WTC11 (cell line): ENCODE measurements around the gene TANC1. TPM values are rescaled to one million over a fixed set of nuclear protein-coding genes. Genes with fewer than 3 reads are reported as not detected.

Experiments used
- ATAC-seq: fragments of 200-7000 bp; cut with Tn5 transposase; 2 replicates; pipeline ENCODE4 v1.10.0; 2021; ENCODE audit warnings: mild to moderate bottlenecking, moderate library complexity
- CTCF ChIA-PET: fragments of 300-600 bp; sonication (Branson Sonifier 250); formaldehyde crosslinking; loops from one replicate; lab custom pipeline; 2021; ENCODE audit warnings: antibody characterized with exemption; lab: Charles Lee
- POLR2A ChIA-PET: fragments of 350-600 bp; sonication (Branson Sonifier 250); formaldehyde crosslinking; loops from one replicate; lab custom pipeline; 2021; ENCODE audit warnings: antibody characterized with exemption; lab: Charles Lee
- DNase-seq: peaks from one replicate; pipeline ENCODE4 v3.0.0; 2021; ENCODE audit warnings: low spot score
- H3K27ac Mint-ChIP-seq: 2 replicates; pipeline ENCODE4 v1.8.0; 2021; ENCODE audit warnings: mixed read lengths
- H3K27me3 Mint-ChIP-seq: 2 replicates; pipeline ENCODE4 v1.8.0; 2021; ENCODE audit warnings: low read depth, mild to moderate bottlenecking, moderate library complexity, mixed read lengths
- H3K36me3 Mint-ChIP-seq: 2 replicates; pipeline ENCODE4 v1.8.0; 2021; ENCODE audit warnings: mixed read lengths
- H3K4me1 Mint-ChIP-seq: 2 replicates; pipeline ENCODE4 v1.8.0; 2022; ENCODE audit warnings: mixed read lengths
- H3K4me3 Mint-ChIP-seq: 2 replicates; pipeline ENCODE4 v1.8.0; 2021; ENCODE audit warnings: mild to moderate bottlenecking, moderate library complexity, mixed read lengths
- H3K9me3 Mint-ChIP-seq: 2 replicates; pipeline ENCODE4 v1.8.0; 2021; ENCODE audit warnings: mixed read lengths
- CREM ChIP-seq: sonication (generic); formaldehyde crosslinking; IDR thresholded peaks from 2 replicates; pipeline ENCODE4 v1.8.1; 2022; ENCODE audit warnings: mild to moderate bottlenecking, missing genetic modification reagents, moderate library complexity
- E2F1 ChIP-seq: sonication (generic); formaldehyde crosslinking; IDR thresholded peaks from 2 replicates; pipeline ENCODE4 v1.8.0; 2022; ENCODE audit warnings: mild to moderate bottlenecking, missing genetic modification reagents
- FOXK1 ChIP-seq: sonication (generic); formaldehyde crosslinking; IDR thresholded peaks from 2 replicates; pipeline ENCODE4 v1.8.0; 2022; ENCODE audit warnings: mild to moderate bottlenecking, moderate library complexity, missing genetic modification reagents
- JAZF1 ChIP-seq: fragments of 250-450 bp; sonication (Bioruptor Pico); IDR thresholded peaks from 2 replicates; pipeline ENCODE4 v1.9.0; 2021; ENCODE audit warnings: moderate library complexity, mild to moderate bottlenecking, inconsistent platforms
- JUN ChIP-seq: sonication (generic); formaldehyde crosslinking; IDR thresholded peaks from 2 replicates; pipeline ENCODE4 v1.8.0; 2023; ENCODE audit warnings: mild to moderate bottlenecking, missing genetic modification reagents
- MAX ChIP-seq: sonication (generic); formaldehyde crosslinking; IDR thresholded peaks from 2 replicates; pipeline ENCODE4 v1.8.0; 2022; ENCODE audit warnings: mild to moderate bottlenecking, missing genetic modification reagents
- MLX ChIP-seq: sonication (generic); formaldehyde crosslinking; IDR thresholded peaks from 2 replicates; pipeline ENCODE4 v1.8.1; 2023; ENCODE audit warnings: mild to moderate bottlenecking, missing genetic modification reagents, moderate library complexity
- RORB ChIP-seq: fragments of 250-450 bp; sonication (Bioruptor Pico); IDR thresholded peaks from 2 replicates; pipeline ENCODE4 v1.9.0; 2021; ENCODE audit warnings: mild to moderate bottlenecking
- TEAD1 ChIP-seq: sonication (generic); formaldehyde crosslinking; IDR thresholded peaks from 2 replicates; pipeline ENCODE4 v1.8.0; 2022; ENCODE audit warnings: mild to moderate bottlenecking, missing genetic modification reagents
- TEAD4 ChIP-seq: sonication (generic); formaldehyde crosslinking; IDR thresholded peaks from 2 replicates; pipeline ENCODE4 v1.8.0; 2022; ENCODE audit warnings: mild to moderate bottlenecking, missing genetic modification reagents
- TP53 ChIP-seq: sonication (generic); formaldehyde crosslinking; IDR thresholded peaks from 2 replicates; pipeline ENCODE4 v1.8.1; 2023; ENCODE audit warnings: mild to moderate bottlenecking, missing genetic modification reagents
- ZNF396 ChIP-seq: fragments of 250-450 bp; sonication (Bioruptor Pico); IDR thresholded peaks from 2 replicates; pipeline ENCODE4 v1.8.0; 2021; ENCODE audit warnings: mild to moderate bottlenecking, moderate library complexity, borderline replicate concordance
- ZNF423 ChIP-seq: fragments of 250-450 bp; sonication (Bioruptor Pico); IDR thresholded peaks from 2 replicates; pipeline ENCODE4 v2.1.2; 2022; ENCODE audit warnings: mild to moderate bottlenecking, moderate library complexity
- ZNF671 ChIP-seq: fragments of 250-450 bp; sonication (Bioruptor Pico); IDR thresholded peaks from 2 replicates; pipeline ENCODE4 v1.8.0; 2021; ENCODE audit warnings: mild to moderate bottlenecking
- total RNA-seq: library from RNA; stranded (reverse); gene quantifications from 3 replicates; pipeline ENCODE4 v1.2.3, GENCODE V29; 2021
- TF ChIP-seq, protein P1 (sequence below): sonication (generic); formaldehyde crosslinking; IDR thresholded peaks from 2 replicates; pipeline ENCODE4 v1.8.0; 2022; ENCODE audit warnings: mild to moderate bottlenecking, missing genetic modification reagents
- TF ChIP-seq, protein P2 (sequence below): sonication (generic); formaldehyde crosslinking; IDR thresholded peaks from 2 replicates; pipeline ENCODE4 v1.8.1; 2023; ENCODE audit warnings: mild to moderate bottlenecking, missing genetic modification reagents, moderate library complexity
- TF ChIP-seq, protein P3 (sequence below): sonication (generic); formaldehyde crosslinking; IDR thresholded peaks from 2 replicates; pipeline ENCODE4 v1.8.0; 2023; ENCODE audit warnings: missing genetic modification reagents, mild to moderate bottlenecking, borderline replicate concordance
- TF ChIP-seq, protein P4 (sequence below): sonication (generic); formaldehyde crosslinking; IDR thresholded peaks from 2 replicates; pipeline ENCODE4 v1.8.1; 2022; ENCODE audit warnings: low read depth, missing genetic modification reagents, borderline replicate concordance
- TF ChIP-seq, protein P5 (sequence below): sonication (generic); formaldehyde crosslinking; IDR thresholded peaks from 2 replicates; pipeline ENCODE4 v1.8.0; 2022; ENCODE audit warnings: mild to moderate bottlenecking, missing genetic modification reagents

Gene TANC1
- total RNA-seq, 1 experiment from 2014 or later = 11.6 TPM

- TF ChIP-seq E2F1 (CRISPR knock-in tag) = no peak
- no peak for TF ChIP-seq CREM
- no peak for TF ChIP-seq TP53 (CRISPR knock-in tag)
Measured at GRCh38 chr2:159160412-159160811, 192.0 kb downstream of the TANC1 start (continued).

DNA sequence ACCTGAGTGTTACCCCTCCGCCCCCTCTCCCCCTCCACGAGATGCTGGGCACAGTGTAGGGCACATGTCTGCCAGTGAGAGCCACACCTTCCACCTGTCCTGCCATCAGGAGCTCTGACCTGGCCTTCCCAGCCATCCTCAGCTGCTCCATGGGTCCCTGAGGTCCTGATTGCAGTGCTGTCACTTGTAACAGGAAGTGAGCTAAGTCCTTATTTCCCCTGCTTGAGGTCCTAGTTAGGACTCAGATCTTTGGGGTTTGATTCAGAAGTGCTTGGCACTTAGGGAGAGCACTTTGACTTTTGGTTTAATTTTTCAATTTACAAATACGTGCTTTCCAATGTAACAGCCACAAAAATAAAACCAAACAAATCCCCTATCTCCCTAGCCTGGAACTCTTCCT is 192.5 kb downstream of the TANC1 start:
- peaks cover 1% of the 10 kb centered on the region for H3K4me1 Mint-ChIP-seq
- DNase-seq = no peak
- H3K36me3 Mint-ChIP-seq = no peaks in the 10 kb centered on the region
- CTCF ChIA-PET = interaction anchor here (0.6 kb wide), 1 partner anchor 11 kb away, joined by 3 read pairs; no protein-coding TSS in a partner anchor
- no peak overlapping the region for H3K27ac Mint-ChIP-seq
- H3K27me3 Mint-ChIP-seq = no peaks in the 10 kb centered on the region
- TF ChIP-seq MLX (CRISPR knock-in tag) (no peak), FOXK1 (CRISPR knock-in tag) (no peak), ZNF671 (CRISPR knock-in tag) (no peak), TEAD4 (CRISPR knock-in tag) (no peak)
- TF ChIP-seq, protein P1, sequence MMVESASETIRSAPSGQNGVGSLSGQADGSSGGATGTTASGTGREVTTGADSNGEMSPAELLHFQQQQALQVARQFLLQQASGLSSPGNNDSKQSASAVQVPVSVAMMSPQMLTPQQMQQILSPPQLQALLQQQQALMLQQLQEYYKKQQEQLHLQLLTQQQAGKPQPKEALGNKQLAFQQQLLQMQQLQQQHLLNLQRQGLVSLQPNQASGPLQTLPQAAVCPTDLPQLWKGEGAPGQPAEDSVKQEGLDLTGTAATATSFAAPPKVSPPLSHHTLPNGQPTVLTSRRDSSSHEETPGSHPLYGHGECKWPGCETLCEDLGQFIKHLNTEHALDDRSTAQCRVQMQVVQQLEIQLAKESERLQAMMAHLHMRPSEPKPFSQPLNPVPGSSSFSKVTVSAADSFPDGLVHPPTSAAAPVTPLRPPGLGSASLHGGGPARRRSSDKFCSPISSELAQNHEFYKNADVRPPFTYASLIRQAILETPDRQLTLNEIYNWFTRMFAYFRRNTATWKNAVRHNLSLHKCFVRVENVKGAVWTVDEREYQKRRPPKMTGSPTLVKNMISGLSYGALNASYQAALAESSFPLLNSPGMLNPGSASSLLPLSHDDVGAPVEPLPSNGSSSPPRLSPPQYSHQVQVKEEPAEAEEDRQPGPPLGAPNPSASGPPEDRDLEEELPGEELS (CRISPR knock-in tag) = no peak
- POLR2A ChIA-PET = no interaction called here
- H3K9me3 Mint-ChIP-seq = no peaks in the 10 kb centered on the region
- no peak overlapping the region for H3K4me3 Mint-ChIP-seq
- ATAC-seq = no peak

GRCh38 chr2:159163930-159164329 is 195.5 kb downstream of the TANC1 start:
- Mint-ChIP-seq H3K27me3 (no peaks in the 10 kb centered on the region), H3K4me3 (no peak overlapping the region), H3K27ac (no peak overlapping the region), H3K4me1 (no peaks in the 10 kb centered on the region), H3K36me3 (no peaks in the 10 kb centered on the region), H3K9me3 (peaks cover 8% of the 10 kb centered on the region; the same call in 1 of the 2 replicates)
- TF ChIP-seq JAZF1 (CRISPR knock-in tag) = no peak
- DNase-seq (no peak), ATAC-seq (no peak)
- POLR2A ChIA-PET = no interaction called here
- CTCF ChIA-PET = interaction anchor here (0.7 to 1.2 kb wide), 2 partner anchors 34 to 45 kb away, joined by 3 to 4 read pairs; no protein-coding TSS in a partner anchor

- DNase-seq (no peak), ATAC-seq (no peak)
- Mint-ChIP-seq H3K36me3 (no peaks in the 10 kb centered on the region), H3K27ac (no peak overlapping the region), H3K4me3 (no peak overlapping the region), H3K9me3 (peaks cover 8% of the 10 kb centered on the region; the same call in 1 of the 2 replicates), H3K4me1 (no peaks in the 10 kb centered on the region), H3K27me3 (no peaks in the 10 kb centered on the region)
- ChIA-PET CTCF (no interaction called here), POLR2A (no interaction called here)
- TF ChIP-seq ZNF396 = no peak
- no peak for TF ChIP-seq RORB
- TF ChIP-seq, protein P2, sequence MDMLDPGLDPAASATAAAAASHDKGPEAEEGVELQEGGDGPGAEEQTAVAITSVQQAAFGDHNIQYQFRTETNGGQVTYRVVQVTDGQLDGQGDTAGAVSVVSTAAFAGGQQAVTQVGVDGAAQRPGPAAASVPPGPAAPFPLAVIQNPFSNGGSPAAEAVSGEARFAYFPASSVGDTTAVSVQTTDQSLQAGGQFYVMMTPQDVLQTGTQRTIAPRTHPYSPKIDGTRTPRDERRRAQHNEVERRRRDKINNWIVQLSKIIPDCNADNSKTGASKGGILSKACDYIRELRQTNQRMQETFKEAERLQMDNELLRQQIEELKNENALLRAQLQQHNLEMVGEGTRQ (CRISPR knock-in tag) = no peak
- TF ChIP-seq, protein P3, sequence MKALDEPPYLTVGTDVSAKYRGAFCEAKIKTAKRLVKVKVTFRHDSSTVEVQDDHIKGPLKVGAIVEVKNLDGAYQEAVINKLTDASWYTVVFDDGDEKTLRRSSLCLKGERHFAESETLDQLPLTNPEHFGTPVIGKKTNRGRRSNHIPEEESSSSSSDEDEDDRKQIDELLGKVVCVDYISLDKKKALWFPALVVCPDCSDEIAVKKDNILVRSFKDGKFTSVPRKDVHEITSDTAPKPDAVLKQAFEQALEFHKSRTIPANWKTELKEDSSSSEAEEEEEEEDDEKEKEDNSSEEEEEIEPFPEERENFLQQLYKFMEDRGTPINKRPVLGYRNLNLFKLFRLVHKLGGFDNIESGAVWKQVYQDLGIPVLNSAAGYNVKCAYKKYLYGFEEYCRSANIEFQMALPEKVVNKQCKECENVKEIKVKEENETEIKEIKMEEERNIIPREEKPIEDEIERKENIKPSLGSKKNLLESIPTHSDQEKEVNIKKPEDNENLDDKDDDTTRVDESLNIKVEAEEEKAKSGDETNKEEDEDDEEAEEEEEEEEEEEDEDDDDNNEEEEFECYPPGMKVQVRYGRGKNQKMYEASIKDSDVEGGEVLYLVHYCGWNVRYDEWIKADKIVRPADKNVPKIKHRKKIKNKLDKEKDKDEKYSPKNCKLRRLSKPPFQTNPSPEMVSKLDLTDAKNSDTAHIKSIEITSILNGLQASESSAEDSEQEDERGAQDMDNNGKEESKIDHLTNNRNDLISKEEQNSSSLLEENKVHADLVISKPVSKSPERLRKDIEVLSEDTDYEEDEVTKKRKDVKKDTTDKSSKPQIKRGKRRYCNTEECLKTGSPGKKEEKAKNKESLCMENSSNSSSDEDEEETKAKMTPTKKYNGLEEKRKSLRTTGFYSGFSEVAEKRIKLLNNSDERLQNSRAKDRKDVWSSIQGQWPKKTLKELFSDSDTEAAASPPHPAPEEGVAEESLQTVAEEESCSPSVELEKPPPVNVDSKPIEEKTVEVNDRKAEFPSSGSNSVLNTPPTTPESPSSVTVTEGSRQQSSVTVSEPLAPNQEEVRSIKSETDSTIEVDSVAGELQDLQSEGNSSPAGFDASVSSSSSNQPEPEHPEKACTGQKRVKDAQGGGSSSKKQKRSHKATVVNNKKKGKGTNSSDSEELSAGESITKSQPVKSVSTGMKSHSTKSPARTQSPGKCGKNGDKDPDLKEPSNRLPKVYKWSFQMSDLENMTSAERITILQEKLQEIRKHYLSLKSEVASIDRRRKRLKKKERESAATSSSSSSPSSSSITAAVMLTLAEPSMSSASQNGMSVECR = no peak
- no peak for TF ChIP-seq JUN (CRISPR knock-in tag)
- TF ChIP-seq FOXK1 (CRISPR knock-in tag) = no peak
- TF ChIP-seq TEAD1 (CRISPR knock-in tag) = no peak
- no peak for TF ChIP-seq MAX (CRISPR knock-in tag)
- TF ChIP-seq, protein P4, sequence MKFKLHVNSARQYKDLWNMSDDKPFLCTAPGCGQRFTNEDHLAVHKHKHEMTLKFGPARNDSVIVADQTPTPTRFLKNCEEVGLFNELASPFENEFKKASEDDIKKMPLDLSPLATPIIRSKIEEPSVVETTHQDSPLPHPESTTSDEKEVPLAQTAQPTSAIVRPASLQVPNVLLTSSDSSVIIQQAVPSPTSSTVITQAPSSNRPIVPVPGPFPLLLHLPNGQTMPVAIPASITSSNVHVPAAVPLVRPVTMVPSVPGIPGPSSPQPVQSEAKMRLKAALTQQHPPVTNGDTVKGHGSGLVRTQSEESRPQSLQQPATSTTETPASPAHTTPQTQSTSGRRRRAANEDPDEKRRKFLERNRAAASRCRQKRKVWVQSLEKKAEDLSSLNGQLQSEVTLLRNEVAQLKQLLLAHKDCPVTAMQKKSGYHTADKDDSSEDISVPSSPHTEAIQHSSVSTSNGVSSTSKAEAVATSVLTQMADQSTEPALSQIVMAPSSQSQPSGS (CRISPR knock-in tag) = no peak
- TF ChIP-seq ZNF423 (CRISPR knock-in tag) = no peak
- no peak for TF ChIP-seq CREM
- TF ChIP-seq, protein P5, sequence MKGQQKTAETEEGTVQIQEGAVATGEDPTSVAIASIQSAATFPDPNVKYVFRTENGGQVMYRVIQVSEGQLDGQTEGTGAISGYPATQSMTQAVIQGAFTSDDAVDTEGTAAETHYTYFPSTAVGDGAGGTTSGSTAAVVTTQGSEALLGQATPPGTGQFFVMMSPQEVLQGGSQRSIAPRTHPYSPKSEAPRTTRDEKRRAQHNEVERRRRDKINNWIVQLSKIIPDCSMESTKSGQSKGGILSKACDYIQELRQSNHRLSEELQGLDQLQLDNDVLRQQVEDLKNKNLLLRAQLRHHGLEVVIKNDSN (CRISPR knock-in tag) = no peak
Measured at GRCh38 chr2:159164457-159164911, 196.0 kb downstream of the TANC1 start.
